Choroid plexus epithelial cell (primary cell): ENCODE results near the gene ARPC1B.
"Not testable (repeated sequence)": the region's sequence is repeated elsewhere in the genome, so short reads cannot be mapped to it uniquely, and the experiment has no call there.

ENCODE experiments used
- DNase-seq: peaks from one replicate; pipeline ENCODE4 v3.0.0-alpha.2; 2010; ENCODE audit warnings: low read depth
- H3K4me3 ChIP-seq: 2 replicates; pipeline ENCODE4 v1.5.1; 2011; ENCODE audit warnings: low read depth, mild to moderate bottlenecking, control low read depth, low read length, moderate library complexity
- CTCF ChIP-seq: conservative IDR thresholded peaks from 2 replicates; pipeline ENCODE4 v1.5.1; 2011; ENCODE audit warnings: low read depth, mild to moderate bottlenecking, control low read depth, inconsistent platforms, low read length, moderate library complexity

ARPC1B gene

GRCh38 chr7:99407872-99408378, 33.4 kb downstream of the ARPC1B start:
- no peak for TF ChIP-seq CTCF
- peak overlapping the region; percentile 100 for H3K4me3 ChIP-seq
- peak; percentile 79 for DNase-seq

GRCh38 chr7:99408379-99409191, 34.1 kb downstream of the ARPC1B start, which contains the start of the genes BUD31 and PDAP1:
TSS of gene BUD31 (plus strand) at chr7:99408969. CDS start at chr7:99411093, 2,124 bp downstream.
TSS of gene PDAP1 (minus strand) at chr7:99408597. CDS start at chr7:99408548, 49 bp downstream.
- DNase-seq, result peak; percentile 97
- peak within 1 kb of the TSS; percentile 100 for H3K4me3 ChIP-seq
- TF ChIP-seq CTCF, result no peak

GRCh38 chr7:99409192-99409572, 34.7 kb downstream of the ARPC1B start:
- no peak for TF ChIP-seq CTCF
- peak overlapping the region; percentile 100 for H3K4me3 ChIP-seq
- DNase-seq, result peak; percentile 19

- TF ChIP-seq CTCF, result no peak
- H3K4me3 ChIP-seq, result peak overlapping the region; percentile 100
- no peak for DNase-seq
Observed at GRCh38 chr7:99409806-99410205, 35.3 kb downstream of the ARPC1B start.

- no peak overlapping the region for H3K4me3 ChIP-seq
- DNase-seq, result no peak
- TF ChIP-seq CTCF, result no peak
Observed at GRCh38 chr7:99410635-99411034, 36.1 kb downstream of the ARPC1B start.

GRCh38 chr7:99415513-99416127, 41.1 kb downstream of the ARPC1B start:
- peak; percentile 70 for TF ChIP-seq CTCF
- peak; percentile 80 for DNase-seq
- not testable (repeated sequence) for H3K4me3 ChIP-seq
